NCI-H146 (cell line): ENCODE measurements around the gene FHL3.

Experiments
- DNase-seq: peaks from one replicate; lab custom pipeline; 2025; lab: John Stamatoyannopoulos, UW

The FHL3 gene

GRCh38 chr1:38005195-38006007, at the start of gene FHL3:
TSS of gene FHL3 (minus strand) at chr1:38005514. CDS start at chr1:37999412, 6,102 bp downstream.
- peak; percentile 77 for DNase-seq

DNA sequence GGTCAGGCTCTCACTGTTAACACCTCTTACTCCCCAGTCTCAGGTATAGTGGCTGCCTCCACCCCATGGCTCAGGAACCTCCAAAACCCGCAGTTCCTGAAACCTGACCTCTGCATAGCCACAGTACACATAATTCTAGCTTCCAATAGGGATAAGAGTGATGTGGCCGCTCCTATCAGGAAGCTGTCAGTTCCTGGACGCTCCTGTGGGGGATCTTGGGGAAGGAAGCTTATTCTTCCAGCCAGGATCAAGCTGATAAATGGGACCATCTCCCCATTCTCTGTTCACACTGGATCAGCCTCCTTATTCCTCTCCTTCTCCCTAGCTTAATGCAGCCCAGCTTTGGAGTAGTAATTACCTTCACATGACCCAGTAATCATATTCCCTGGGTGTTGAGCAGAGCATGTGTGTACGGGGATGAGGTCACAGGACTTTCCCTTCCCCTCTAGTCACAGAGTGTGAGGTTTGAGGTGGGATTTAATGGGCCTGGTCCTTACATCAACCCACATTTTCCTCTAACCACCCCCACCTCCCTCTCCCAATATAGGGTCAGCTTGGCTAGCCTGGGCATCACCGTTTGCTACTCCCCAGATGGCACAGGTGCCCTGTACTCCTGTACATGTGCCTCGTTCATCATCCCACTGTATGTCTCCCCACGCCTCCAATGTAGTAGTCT, 48.2 kb upstream of the FHL3 start:
- DNase-seq = peak; percentile 25

- DNase-seq = peak; percentile 25
Measured at GRCh38 chr1:38052750-38053415, 47.6 kb upstream of the FHL3 start.

DNA sequence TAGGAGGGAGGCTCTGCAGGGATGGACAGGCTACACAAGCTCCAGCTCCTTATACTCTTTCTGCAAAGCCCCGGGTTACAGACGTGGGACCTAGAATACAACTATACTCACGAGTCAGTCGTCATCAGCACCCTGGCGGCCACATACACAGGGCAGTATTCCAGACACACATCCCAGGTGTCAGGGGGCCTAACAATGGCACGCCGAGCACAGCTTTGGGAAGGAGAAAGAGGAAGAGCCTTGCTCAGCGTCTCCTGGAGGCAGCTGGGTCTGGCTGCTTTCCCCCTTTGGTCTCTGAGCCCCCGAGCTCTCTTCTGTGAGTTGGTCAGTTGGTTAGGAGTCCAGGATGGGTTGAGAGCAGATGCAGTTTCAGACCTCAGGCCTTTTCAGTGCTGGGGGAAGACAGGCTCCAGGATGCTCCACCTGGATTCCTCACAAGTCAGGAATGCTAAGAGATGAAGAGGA, 45.8 kb upstream of the FHL3 start:
- no peak for DNase-seq

- DNase-seq = no peak
Measured at GRCh38 chr1:38050397-38051078, 45.2 kb upstream of the FHL3 start.

DNA sequence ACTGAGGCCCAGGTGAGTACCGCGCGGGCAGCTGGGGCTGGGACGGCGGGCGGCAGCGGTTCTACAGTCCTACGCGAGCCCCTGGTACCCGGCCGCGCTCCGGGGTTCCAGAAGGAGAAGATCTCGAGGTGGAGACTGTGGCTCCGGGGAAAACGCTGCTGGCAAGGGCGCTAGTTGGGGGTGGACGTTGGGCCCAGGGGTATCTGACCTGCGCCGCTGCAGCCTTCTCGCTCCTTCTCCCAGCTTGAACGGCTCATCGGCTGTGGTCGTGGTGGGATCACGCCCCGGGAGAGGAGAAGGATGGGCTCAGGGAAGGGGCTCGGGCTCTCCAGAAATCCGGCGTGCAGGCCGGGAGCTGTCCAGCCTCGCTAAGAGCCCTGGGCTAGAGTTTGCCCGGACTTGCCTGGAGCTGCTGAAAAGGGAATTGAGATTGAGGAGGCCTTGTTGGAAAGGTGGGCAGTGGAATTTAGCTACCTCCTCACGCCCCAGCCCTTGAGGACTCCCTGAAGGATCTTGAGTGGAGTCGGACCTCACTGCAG, 42.4 kb upstream of the FHL3 start:
- no peak for DNase-seq

GRCh38 chr1:38046884-38047602, 41.7 kb upstream of the FHL3 start:
- peak; percentile 85 for DNase-seq

DNA sequence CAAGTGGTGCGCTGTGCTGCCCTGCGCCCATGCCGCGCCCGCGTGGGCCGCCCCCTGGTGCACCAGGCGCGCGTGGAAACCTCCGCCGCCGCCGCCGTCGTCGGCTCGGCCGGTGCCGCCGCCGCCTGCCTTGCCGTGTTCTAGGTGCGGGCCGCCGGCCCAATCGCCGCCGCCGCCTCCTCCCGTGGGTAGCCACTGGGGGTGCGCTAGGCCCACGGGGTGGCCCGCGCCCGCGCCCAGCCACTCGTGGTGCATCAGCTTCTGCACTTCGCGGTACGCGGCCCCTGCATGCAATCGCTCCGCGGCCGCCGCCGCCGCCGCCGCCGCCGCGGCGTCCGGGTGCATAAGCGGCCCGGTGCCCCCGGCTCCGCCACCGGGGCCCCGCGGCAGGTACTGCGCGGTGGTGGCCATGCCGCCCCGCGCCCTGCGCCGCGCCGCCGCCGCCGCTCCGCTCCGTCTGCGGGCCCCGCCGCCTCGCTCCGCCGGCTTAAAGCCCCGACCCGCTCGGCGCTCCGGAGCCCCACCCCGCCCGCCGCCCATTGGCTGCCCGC, 41.1 kb upstream of the FHL3 start, which contains the start of gene POU3F1:
Gene POU3F1 (minus strand): TSS at position 461 of the 551 bp plus-strand sequence. CDS start 50 bp downstream, at position 411.
- DNase-seq = peak; percentile 52

DNA sequence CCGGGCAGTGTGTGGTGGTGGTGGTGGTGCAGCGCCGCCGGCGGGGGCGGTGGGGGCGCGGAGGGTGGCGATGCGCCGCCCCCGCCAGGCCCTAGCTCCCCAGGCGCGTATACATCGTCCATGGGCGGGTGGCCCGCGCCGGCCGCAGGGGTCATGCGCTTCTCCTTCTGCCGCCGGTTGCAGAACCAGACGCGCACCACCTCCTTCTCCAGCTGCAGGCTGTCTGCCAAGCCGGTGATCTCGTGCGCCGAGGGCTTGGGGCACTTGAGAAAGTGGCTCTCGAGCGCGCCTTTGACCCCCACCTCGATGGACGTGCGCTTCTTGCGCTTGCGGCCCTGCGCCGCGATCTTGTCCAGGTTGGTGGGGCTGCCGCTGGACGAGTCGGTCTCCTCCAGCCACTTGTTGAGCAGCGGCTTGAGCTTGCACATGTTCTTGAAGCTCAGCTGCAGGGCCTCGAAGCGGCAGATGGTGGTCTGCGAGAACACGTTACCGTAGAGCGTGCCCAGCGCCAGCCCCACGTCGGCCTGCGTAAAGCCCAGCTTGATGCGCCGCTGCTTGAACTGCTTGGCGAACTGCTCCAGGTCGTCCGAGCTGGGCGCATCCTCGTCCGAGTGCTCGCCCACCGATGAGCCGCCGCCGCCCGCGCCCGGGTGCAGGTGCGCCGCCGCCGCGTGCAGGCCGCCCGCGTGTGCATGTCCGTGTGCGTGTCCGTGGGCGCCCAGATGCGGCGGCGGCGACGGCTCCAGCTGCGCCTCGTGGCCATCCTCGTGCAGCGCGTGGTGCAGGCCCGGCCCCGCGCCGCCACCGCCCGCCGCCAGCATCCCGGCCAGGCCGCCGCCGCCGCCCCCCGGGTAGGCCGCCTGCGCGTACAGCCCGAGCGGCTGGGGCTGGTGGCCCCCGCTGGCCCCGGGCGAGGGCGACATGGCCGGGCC, 40.4 kb upstream of the FHL3 start:
- peak; percentile 60 for DNase-seq

DNA sequence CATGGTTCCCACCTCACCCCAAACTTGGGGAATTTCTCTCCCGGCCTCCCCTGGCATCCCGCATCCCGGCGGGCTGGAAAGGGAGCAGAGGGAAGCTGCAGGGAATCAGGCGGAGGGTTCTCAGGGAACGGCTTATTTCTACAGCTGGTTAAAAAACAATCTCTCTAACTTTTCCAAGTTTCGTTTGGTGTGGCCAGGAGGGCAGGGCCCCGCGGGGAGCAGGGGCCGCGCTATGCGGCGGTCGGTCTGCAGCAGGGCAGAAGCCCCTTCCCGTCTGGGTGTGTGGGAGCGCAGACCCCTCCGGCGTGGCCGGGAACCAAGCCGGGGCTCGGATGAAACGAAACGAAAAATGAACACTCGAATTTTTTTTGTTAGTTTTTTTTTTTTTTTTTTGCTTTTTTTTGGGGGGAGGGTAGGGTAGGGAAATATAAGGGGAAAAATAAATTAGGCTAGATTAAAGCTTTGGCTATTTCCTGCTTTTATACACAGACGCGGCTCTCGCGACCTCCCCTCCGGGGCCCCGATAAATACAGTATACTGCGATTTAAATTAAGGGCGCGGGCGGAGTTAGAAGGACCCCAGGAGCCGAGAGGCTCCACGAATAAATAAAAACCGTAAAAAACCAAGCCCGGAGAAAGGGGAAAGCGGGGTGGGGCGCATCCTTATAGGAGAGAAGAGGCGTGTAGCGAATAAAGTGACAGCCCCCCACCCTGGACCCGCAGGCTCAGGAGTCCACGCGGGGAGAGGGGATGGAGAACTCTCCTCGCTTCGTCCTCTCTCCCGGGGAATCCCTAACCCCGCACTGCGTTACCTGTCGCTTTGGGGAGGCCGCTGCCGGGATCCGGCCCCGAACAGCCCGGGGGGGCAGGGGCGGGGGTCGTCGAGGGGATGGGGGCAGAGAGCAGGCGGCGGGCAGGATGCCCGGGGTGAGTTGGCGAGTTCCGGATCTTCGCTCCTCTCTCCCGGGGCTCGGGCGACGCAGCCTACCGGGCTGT, 39.2 kb upstream of the FHL3 start:
- DNase-seq = no peak

DNA sequence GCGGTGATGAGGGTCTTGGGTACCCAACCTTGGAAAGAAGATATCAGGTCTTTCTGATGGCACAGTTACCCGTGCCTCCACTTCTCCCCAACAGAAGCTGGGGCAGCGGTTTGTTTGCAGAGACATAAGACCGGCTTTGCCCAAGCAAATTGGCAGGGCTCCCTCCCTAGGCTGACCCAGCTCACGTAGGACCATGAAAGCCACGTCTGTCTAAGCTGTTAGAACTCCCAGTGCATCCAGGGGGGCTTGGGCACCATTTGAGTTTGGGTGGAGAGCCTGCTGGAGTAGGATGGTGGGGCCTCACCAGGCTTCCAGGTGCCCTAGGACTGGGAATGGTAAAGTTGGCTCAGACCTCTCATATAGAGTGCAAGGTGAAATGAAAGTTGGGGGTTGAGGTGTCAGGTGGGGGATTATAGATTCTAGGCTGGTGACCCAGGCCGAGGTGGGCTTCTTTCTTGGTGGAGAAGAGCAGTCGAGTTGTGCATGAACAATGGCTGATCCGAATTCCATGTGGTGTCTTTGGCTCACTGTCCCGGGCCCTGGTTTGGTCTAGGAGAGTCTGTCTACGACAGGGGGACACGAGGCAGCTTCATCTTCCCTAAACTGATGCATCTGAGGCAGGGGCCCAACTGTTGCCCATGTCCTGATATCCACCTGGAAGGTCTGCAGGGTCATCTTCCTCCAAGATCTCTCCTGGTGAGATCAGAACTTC, 37.9 kb upstream of the FHL3 start:
- DNase-seq = no peak

GRCh38 chr1:38041936-38042834, 36.9 kb upstream of the FHL3 start:
- DNase-seq = no peak

DNA sequence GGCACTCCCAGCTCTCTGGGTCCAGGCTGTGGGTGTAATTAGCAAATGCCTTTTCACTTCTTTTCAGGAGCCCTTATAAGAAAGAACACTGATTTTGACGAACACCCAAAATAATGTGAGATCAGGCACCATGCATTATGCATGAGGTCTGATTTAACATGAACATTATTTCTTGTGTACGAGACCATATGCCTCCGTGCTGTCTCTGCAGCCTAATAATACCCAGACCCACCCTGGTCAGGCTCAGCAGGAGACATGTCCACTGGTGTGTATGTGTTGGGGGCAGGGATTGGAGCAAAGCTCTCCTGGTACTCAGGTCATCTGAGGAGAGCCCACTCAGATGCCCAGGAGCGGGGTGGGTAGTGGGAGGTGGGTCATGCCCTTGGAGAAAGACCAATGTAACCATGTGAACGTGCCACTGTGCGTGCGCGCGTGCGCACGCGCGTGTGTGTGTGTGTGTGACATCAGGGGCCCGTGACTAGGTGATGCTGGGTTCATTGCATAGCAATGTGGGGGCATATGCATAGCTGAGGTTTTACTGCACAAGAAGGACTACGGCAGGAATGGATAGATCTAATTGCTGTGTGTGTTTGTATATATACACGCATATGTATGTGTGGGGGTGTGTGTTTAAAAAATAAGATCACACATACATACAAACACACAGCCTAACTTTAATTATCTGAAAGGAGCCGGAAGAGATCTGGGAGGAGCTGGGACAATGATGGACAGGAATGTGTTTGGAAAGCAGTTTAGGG, 34.2 kb upstream of the FHL3 start:
- DNase-seq = no peak

- no peak for DNase-seq
Measured at GRCh38 chr1:38038861-38039260, 33.5 kb upstream of the FHL3 start.

GRCh38 chr1:38037221-38037939, 32.1 kb upstream of the FHL3 start:
- DNase-seq = no peak
